ENCODE results near the gene TGM3. TPM values are rescaled to one million over a fixed set of nuclear protein-coding genes. Genes with fewer than 3 reads are reported as not detected.

The TGM3 gene
- total RNA-seq, 1 experiment from 2014 or later: not detected

DNA sequence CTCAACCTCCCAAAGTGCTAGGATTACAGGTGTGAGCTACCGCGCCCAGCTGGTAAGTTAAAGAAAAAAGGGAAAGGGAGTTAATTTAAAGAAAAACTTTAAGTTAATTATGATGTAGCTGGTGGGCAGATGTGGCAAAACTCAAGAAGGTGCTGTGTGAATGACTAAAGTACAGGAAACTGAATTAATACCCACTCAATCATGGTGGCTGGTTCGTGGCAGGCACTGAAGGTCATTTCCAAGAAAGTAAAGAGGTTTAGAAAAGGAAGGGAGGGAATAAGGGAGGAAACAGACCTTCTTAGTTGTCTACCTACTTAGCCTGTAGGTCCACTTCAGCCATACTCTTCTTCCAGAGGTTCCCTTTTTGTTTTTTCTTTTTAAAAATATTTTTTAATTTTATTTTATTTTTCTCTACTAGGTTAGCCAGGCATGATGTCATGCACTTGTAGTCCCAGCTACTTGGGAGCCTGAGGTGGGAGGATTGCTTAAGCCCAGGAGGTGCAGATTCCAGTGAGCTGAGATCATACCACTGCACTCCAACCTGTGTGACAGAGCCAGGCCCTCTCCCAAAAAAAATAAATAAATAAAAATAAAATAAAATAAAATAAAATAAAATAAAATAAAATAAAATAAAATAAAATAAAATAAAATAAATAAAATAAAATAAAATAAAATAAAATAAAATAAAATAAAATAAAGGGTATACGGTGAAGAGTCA, 11.9 kb upstream of the TGM3 start:
- POLR2A ChIA-PET: no interaction called here
- Histone ChIP-seq H3K9me2 (ENCODE audit: insufficient read depth) (no peaks in the 10 kb centered on the region), H3K9ac (ENCODE audit: low read length) (no peak overlapping the region), H3K4me2 (ENCODE audit: low read length) (no peak overlapping the region), H3K79me2 (ENCODE audit: insufficient read depth, low read length) (no peaks in the 10 kb centered on the region), H2AFZ (ENCODE audit: low read depth, low read length, poor library complexity, severe bottlenecking) (no peak overlapping the region), H4K20me1 (ENCODE audit: insufficient read depth) (no peaks in the 10 kb centered on the region; the same call in 1 of the 2 replicates), H3K4me1 (ENCODE audit: control insufficient read depth in 1 of 2, insufficient read depth in 2 of 2, low read length in 2 of 2) (peaks cover 0 to 8% of the 10 kb centered on the region in 2 experiments; a peak in 2 of 4 replicates), H3K27me3 (ENCODE audit: insufficient read depth, low read length) (no peaks in the 10 kb centered on the region), H3K4me3 (replicated peaks in 1 of 2; ENCODE audit: low read depth in 1 of 2, low read length in 2 of 2) (no peak overlapping the region), H3K27ac (ENCODE audit: low read depth, low read length) (no peak overlapping the region), H3K36me3 (ENCODE audit: control insufficient read depth in 1 of 2, insufficient read depth in 2 of 2, low read length in 2 of 2) (no peaks in the 10 kb centered on the region), H3K9me3 (ENCODE audit: control insufficient read depth in 1 of 2, insufficient read depth in 1 of 2, low read depth in 1 of 2, low read length in 2 of 2) (no peaks in the 10 kb centered on the region)
- RAD21 ChIA-PET (ENCODE audit: low non-redundant PET in 1 of 2, low total read pairs in 2 of 2, uncharacterized antibody in 2 of 2, unreplicated experiment in 2 of 2): no interaction called here
- CTCF ChIA-PET: interaction anchor here (0.7 to 0.9 kb wide), 2 partner anchors 58 to 77 kb away, joined by 3 read pairs; no protein-coding TSS in a partner anchor
- intact Hi-C loops (cut with micrococcal nuclease): no loop called here
- BruUV-seq (replicated peaks): no TSS peak
- ATAC-seq (no peak), DNase-seq (ENCODE audit: low read depth, low spot score) (no peak)
- no peak for TF ChIP-seq EZH2phosphoT487 (IDR thresholded peaks at IDR 0.05; ENCODE audit: borderline replicate concordance)
- TF ChIP-seq, protein P1, sequence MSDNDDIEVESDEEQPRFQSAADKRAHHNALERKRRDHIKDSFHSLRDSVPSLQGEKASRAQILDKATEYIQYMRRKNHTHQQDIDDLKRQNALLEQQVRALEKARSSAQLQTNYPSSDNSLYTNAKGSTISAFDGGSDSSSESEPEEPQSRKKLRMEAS (IDR thresholded peaks at IDR 0.05): no peak
- no peak for TF ChIP-seq YY1 (IDR thresholded peaks at IDR 0.05; ENCODE audit: extremely low read depth, insufficient replicate concordance, low read depth, low read length)
- peak; percentile 71 for TF ChIP-seq CEBPB (IDR thresholded peaks at IDR 0.05; ENCODE audit: low read depth)
- TF ChIP-seq, protein P2, sequence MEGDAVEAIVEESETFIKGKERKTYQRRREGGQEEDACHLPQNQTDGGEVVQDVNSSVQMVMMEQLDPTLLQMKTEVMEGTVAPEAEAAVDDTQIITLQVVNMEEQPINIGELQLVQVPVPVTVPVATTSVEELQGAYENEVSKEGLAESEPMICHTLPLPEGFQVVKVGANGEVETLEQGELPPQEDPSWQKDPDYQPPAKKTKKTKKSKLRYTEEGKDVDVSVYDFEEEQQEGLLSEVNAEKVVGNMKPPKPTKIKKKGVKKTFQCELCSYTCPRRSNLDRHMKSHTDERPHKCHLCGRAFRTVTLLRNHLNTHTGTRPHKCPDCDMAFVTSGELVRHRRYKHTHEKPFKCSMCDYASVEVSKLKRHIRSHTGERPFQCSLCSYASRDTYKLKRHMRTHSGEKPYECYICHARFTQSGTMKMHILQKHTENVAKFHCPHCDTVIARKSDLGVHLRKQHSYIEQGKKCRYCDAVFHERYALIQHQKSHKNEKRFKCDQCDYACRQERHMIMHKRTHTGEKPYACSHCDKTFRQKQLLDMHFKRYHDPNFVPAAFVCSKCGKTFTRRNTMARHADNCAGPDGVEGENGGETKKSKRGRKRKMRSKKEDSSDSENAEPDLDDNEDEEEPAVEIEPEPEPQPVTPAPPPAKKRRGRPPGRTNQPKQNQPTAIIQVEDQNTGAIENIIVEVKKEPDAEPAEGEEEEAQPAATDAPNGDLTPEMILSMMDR (IDR thresholded peaks at IDR 0.05 in 2 of 3, conservative IDR thresholded peaks at IDR 0.05 in 1 of 3; ENCODE audit: borderline replicate concordance in 1 of 3, insufficient read depth in 1 of 3, low read depth in 2 of 3, low read length in 2 of 3): no peak
- TF ChIP-seq ZFX (IDR thresholded peaks at IDR 0.05): no peak

Measured in HCT116 (cell line).